HG03095 (cell line): Measurements from ENCODE around the gene NECTIN3.

Experiments
- ATAC-seq: cut with Tn5 transposase; IDR thresholded peaks from one replicate; pipeline ENCODE4 v1.9.1; 2021; ENCODE audit warnings: moderate library complexity; ENCODE audit not compliant: unreplicated experiment

NECTIN3 gene

GRCh38 chr3:111197485-111197884, 125.9 kb downstream of the NECTIN3 start:
- ATAC-seq = no peak

GRCh38 chr3:111200027-111200426, 128.4 kb downstream of the NECTIN3 start:
- no peak for ATAC-seq

- no peak for ATAC-seq
Observed at GRCh38 chr3:111210003-111210711, 138.5 kb downstream of the NECTIN3 start.

DNA sequence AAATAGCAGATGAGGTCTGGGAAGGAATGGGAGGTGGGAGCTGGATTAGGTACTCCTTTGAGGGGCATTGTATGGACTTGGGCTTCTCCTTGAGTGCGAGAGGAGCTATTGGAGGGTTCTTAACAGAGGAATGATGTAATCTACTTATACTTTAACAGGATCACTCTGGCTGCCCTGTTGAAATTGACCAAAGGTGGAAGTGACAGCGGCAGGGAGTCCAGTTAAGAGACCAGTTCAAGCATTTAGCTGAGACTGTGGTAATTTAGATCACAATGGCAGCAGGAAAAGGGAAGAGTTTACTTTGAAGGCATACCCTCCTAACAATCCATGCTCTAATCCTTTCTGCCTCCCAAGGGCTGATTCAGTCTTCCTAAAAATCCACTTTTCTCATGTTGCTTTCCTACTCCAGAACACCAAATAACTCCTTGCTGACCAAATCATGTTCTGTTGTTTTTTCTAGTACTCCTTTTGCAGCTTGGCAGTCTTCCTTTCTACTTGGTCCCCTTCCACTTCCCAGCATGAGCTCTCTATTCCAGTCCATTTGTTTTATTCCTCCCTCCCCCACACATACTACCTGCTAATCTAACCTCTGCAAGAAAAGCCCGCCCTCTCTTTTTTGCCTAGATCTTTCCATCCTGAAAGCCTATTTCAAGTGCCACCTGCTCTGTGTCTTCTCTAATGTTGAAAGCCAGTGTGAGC, 139.4 kb downstream of the NECTIN3 start:
- no peak for ATAC-seq

- ATAC-seq = no peak
Observed at GRCh38 chr3:111212511-111212910, 140.9 kb downstream of the NECTIN3 start.

DNA sequence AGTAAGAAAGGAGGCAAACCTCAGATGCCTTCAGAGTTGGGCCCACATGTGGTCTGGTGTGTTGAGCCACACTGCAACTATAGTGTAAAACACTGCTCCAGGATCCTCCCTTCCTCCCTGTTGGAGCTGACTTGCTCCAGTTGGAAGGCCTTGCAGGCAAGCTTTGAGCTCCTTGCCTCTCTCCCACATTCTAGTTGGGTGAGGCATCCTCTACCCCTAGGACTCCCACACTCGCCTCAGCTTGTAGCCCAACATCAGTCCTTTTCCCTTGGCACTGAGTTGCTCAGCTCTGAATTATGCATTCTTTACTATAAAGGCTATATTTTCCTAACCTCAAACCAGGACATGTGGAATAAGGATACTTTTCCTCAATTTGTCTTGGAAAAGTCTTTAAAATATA, 143.9 kb downstream of the NECTIN3 start:
- no peak for ATAC-seq

DNA sequence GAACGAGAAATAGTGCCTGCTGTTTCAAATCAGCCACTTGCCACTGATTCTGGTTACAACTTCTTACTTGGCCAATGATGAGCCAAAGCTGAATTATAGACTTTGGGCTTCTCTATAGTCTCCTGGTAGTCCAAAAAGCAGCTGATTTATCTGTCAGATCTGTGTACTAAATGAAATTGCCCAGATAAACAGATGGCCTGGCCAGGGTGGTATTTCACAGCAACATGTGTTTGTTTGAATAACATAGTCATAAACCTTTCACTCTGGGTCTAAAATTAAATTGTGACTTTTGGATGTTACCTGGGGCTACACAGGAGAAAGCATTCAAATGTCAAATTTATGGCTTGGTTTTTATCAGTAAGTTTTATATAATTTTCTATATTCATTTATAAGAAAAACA, 147.0 kb downstream of the NECTIN3 start:
- ATAC-seq = no peak

GRCh38 chr3:111227216-111227615, 155.6 kb downstream of the NECTIN3 start:
- ATAC-seq = no peak

GRCh38 chr3:111229301-111229700, 157.7 kb downstream of the NECTIN3 start:
- ATAC-seq = no peak

- no peak for ATAC-seq
Observed at GRCh38 chr3:111236836-111237713, 165.5 kb downstream of the NECTIN3 start.

GRCh38 chr3:111237946-111238345, 166.3 kb downstream of the NECTIN3 start:
- ATAC-seq = no peak

DNA sequence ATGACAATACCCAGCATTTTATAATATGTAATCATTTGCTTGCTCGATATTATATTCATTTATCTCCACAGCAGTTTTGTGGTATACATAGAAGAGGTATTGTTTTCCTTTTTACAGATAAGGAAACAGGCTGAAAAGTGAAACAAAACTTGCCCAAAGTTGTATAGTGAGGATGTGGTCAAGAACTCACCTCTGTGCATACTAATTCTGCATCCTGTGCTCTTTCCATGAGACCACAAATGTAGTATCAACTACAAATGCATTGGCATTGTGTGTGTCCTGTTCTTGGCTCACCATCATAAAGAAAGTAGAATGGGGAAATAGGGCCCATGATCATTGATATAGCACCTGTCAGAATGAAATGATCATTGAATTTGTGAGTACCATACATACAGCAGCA, 167.3 kb downstream of the NECTIN3 start:
- peak; percentile 89 for ATAC-seq

- no peak for ATAC-seq
Observed at GRCh38 chr3:111241960-111242359, 170.3 kb downstream of the NECTIN3 start.
